GM18951 (cell line): Measurements from ENCODE around the gene CMSS1.

Experiments used
- POLR2A ChIP-seq: IDR thresholded peaks from 4 replicates; pipeline ENCODE4 v1.6.1; 2011; ENCODE audit warnings: mild to moderate bottlenecking; ENCODE audit not compliant: insufficient read length, insufficient read depth; ENCODE audit errors: extremely low read depth
- in situ Hi-C: fragments of 300-500 bp; cut with MboI; formaldehyde crosslinking; loops from one replicate; pipeline ENCODE4 v1.12.0; 2022; ENCODE audit warnings: low sequenced_read_pairs, mixed read lengths, inconsistent platforms; ENCODE audit not compliant: unreplicated experiment

The CMSS1 gene

GRCh38 chr3:99864289-99864688 is 46.6 kb downstream of the CMSS1 start:
- no peak for TF ChIP-seq POLR2A
- in situ Hi-C loops = no loop called here

- in situ Hi-C loops = no loop called here
- TF ChIP-seq POLR2A = no peak
These were observed 47.7 kb downstream of the CMSS1 start for GRCh38 chr3:99865321-99865720.

- in situ Hi-C loops = no loop called here
- no peak for TF ChIP-seq POLR2A
These were observed 48.6 kb downstream of the CMSS1 start for GRCh38 chr3:99866261-99866761.

- no peak for TF ChIP-seq POLR2A
- in situ Hi-C loops = no loop called here
These were observed 50.1 kb downstream of the CMSS1 start for GRCh38 chr3:99867594-99868310.

- in situ Hi-C loops = no loop called here
- no peak for TF ChIP-seq POLR2A
These were observed 50.6 kb downstream of the CMSS1 start for GRCh38 chr3:99868311-99868646.

GRCh38 chr3:99869621-99870020 is 52.0 kb downstream of the CMSS1 start:
- in situ Hi-C loops = no loop called here
- no peak for TF ChIP-seq POLR2A

- no peak for TF ChIP-seq POLR2A
- in situ Hi-C loops = no loop called here
These were observed 53.0 kb downstream of the CMSS1 start for GRCh38 chr3:99870712-99871111.

- TF ChIP-seq POLR2A = no peak
- in situ Hi-C loops = no loop called here
These were observed 53.8 kb downstream of the CMSS1 start for GRCh38 chr3:99871231-99872045.

- TF ChIP-seq POLR2A = no peak
- in situ Hi-C loops = no loop called here
These were observed 55.2 kb downstream of the CMSS1 start for GRCh38 chr3:99872923-99873254.

- in situ Hi-C loops = no loop called here
These were observed 55.8 kb downstream of the CMSS1 start for GRCh38 chr3:99873269-99874102.

GRCh38 chr3:99874237-99875002 is 56.8 kb downstream of the CMSS1 start:
- TF ChIP-seq POLR2A = no peak
- in situ Hi-C loops = no loop called here

More at GRCh38 chr3:99873269-99874102, 55.8 kb downstream of the CMSS1 start:
- no peak for TF ChIP-seq POLR2A

- in situ Hi-C loops = no loop called here
- no peak for TF ChIP-seq POLR2A
These were observed 57.9 kb downstream of the CMSS1 start for GRCh38 chr3:99875581-99875928.
